ENCODE results near the gene PXDN. TPM values are rescaled to one million over a fixed set of nuclear protein-coding genes. Genes with fewer than 3 reads are reported as not detected.

The PXDN gene
- total and polyA plus RNA-seq, 10 of the 15 experiments (the other 5 are each of a cell fraction or from before 2014, with no cell fraction given), result 0.12 to 0.69 (median 0.23) TPM; not detected in 5

- no peak overlapping the region for H2AFZ ChIP-seq (ENCODE audit: control insufficient read depth, low read depth, low read length)
- H3K4me2 ChIP-seq (ENCODE audit: control insufficient read depth, insufficient read depth), result no peak overlapping the region
- no peak overlapping the region for H3K4me3 ChIP-seq
- no peaks in the 10 kb centered on the region for H3K27me3 ChIP-seq (replicated peaks in 1 of 2; ENCODE audit: control insufficient read depth in 2 of 2, insufficient read depth in 2 of 2, low read length in 1 of 2)
- in situ Hi-C loops (cut with MboI), result no loop called here
- TF ChIP-seq ZBTB11 (CRISPR knock-in tag; IDR thresholded peaks at IDR 0.05), result no peak
- no peak for TF ChIP-seq SMC3 (IDR thresholded peaks at IDR 0.05; ENCODE audit: borderline replicate concordance, low read length)
- TF ChIP-seq CTCF (IDR thresholded peaks at IDR 0.05 in 2 of 3, conservative IDR thresholded peaks at IDR 0.05 in 1 of 3; ENCODE audit: control insufficient read depth in 2 of 3, extremely low read depth in 1 of 3, insufficient read depth in 1 of 3, low read depth in 3 of 3, low read length in 3 of 3), result no peak
- no peak for TF ChIP-seq NFIC (IDR thresholded peaks at IDR 0.05; ENCODE audit: low read depth, low read length)
- TF ChIP-seq CBFB (IDR thresholded peaks at IDR 0.05; ENCODE audit: low read depth), result no peak
- no peak for TF ChIP-seq ZNF217 (IDR thresholded peaks at IDR 0.05)
- TF ChIP-seq CBX5 (IDR thresholded peaks at IDR 0.05; ENCODE audit: low read depth), result no peak
- no peak for TF ChIP-seq STAT3 (IDR thresholded peaks at IDR 0.05; ENCODE audit: low read depth, low read length)
- no peak for TF ChIP-seq SREBF1 (IDR thresholded peaks at IDR 0.05; ENCODE audit: low read length)
- TF ChIP-seq RB1 (IDR thresholded peaks at IDR 0.05; ENCODE audit: borderline replicate concordance), result no peak
- no peak for TF ChIP-seq ZNF687 (IDR thresholded peaks at IDR 0.05)
- TF ChIP-seq NFXL1 (IDR thresholded peaks at IDR 0.05; ENCODE audit: borderline replicate concordance), result no peak
- no peak for TF ChIP-seq MEF2A (IDR thresholded peaks at IDR 0.05; ENCODE audit: insufficient read depth, low read depth, low read length)
- H3K9me3 ChIP-seq (replicated peaks; ENCODE audit: control insufficient read depth, insufficient read depth, low read length), result no peaks in the 10 kb centered on the region
- H3K79me2 ChIP-seq (ENCODE audit: control insufficient read depth, insufficient read depth, low read length), result no peaks in the 10 kb centered on the region
- ATAC-seq (no peak), FAIRE-seq (no peak), DNase-seq (ENCODE audit: low read depth, low spot score) (no peak)
- no peaks in the 10 kb centered on the region for H4K20me1 ChIP-seq (ENCODE audit: control insufficient read depth, insufficient read depth)
- no peak overlapping the region for H3K27ac ChIP-seq (ENCODE audit: control insufficient read depth, insufficient read depth)
- ChIA-PET CTCF (no interaction called here), SMC1A (ENCODE audit: uncharacterized antibody, unreplicated experiment) (no interaction called here), POLR2A (no interaction called here), RAD21 (ENCODE audit: unreplicated experiment) (no interaction called here)
- BruUV-seq (replicated peaks), result no TSS peak
- intact Hi-C loops (cut with micrococcal nuclease; ENCODE audit: unreplicated experiment), result no loop called here
- 30% methylated on average over 14 of the region's 14 CpGs for WGBS (ENCODE audit: insufficient coverage, insufficient replicate concordance, low lambda C conversion rate, missing lambda C conversion rate)
- H3K9ac ChIP-seq (ENCODE audit: control insufficient read depth, insufficient read depth, low read length), result no peak overlapping the region
- no peaks in the 10 kb centered on the region for H3K4me1 ChIP-seq (ENCODE audit: control insufficient read depth, insufficient read depth, low read length)
- no peaks in the 10 kb centered on the region for H3K36me3 ChIP-seq (ENCODE audit: control insufficient read depth in 2 of 2, insufficient read depth in 2 of 2, low read length in 1 of 2)
Observed at GRCh38 chr2:1728821-1729220, 15.5 kb downstream of the PXDN start.

Measured in GM12878 (cell line).